GM15510 (cell line): Measurements from ENCODE around the gene RNF14.

Experiments used
- POLR2A ChIP-seq: IDR thresholded peaks from 3 replicates; pipeline ENCODE4 v1.6.1; 2011; ENCODE audit warnings: borderline replicate concordance; ENCODE audit not compliant: insufficient read length; ENCODE audit errors: extremely low read depth

The RNF14 gene

DNA sequence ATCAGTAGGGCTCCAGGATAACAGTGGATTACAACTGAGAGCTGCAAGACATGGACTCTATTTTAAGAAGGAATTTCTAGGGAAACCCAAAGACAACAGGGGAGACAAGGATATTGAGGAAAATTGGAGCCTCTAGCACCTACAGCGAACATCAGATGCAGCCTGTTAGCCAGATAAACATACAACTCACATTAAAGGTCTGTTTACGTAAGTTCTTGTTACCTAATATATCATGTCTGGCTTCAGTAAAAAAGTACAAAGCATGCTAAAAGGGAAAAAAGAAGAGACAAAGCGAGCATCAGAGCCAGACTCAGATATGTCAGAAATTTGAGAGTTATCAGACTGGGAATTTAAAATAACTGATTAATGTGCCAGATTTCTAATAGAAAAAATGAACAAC, 26.8 kb downstream of the RNF14 start:
- TF ChIP-seq POLR2A, result no peak

DNA sequence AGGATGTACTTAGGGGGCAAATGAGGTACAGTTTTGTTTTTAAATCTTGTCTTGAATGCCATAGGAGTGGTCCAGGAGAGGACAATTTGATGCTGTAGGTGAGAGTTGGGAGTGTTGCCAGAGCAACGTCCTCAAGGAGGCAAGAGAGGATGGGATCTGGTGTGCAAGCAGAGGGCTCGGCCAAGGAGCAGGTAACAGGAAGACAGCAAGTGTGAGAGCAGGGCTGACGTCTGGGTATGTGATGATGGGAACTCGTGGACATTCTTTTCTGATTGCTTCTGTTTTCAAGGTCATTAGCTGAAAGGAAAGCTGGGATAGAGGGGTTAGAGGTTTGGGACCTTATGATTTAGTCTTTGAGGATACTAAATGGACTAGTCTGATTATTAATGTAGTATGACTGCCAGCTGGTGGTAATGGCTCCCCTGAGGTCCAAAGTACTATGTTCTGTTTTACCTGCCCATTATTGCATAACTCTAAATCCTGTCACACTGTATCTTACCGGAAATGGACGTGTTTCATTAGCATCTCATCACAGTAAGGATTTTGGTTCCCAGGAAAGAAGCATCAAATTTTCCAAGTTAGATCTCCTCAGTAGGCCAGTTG, 28.6 kb downstream of the RNF14 start:
- TF ChIP-seq POLR2A, result no peak

DNA sequence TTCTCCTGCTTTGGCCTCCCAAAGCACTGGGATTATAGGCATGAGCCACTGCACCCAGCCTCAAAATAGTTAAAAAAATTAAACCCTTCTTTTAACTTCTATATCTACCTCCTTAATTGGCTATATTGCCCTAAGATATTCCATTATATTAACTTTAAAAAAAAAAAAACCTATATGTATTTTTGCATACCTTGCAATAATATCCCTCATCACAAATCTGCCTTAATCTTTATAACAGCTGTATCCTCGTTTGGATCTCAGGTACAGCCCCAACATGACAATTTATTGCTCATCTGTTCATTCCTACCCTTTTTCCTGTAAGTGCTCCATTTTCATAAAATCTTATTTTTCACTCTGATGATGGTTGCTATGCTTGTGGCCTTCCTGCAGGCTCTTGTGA, 31.3 kb downstream of the RNF14 start:
- no peak for TF ChIP-seq POLR2A

DNA sequence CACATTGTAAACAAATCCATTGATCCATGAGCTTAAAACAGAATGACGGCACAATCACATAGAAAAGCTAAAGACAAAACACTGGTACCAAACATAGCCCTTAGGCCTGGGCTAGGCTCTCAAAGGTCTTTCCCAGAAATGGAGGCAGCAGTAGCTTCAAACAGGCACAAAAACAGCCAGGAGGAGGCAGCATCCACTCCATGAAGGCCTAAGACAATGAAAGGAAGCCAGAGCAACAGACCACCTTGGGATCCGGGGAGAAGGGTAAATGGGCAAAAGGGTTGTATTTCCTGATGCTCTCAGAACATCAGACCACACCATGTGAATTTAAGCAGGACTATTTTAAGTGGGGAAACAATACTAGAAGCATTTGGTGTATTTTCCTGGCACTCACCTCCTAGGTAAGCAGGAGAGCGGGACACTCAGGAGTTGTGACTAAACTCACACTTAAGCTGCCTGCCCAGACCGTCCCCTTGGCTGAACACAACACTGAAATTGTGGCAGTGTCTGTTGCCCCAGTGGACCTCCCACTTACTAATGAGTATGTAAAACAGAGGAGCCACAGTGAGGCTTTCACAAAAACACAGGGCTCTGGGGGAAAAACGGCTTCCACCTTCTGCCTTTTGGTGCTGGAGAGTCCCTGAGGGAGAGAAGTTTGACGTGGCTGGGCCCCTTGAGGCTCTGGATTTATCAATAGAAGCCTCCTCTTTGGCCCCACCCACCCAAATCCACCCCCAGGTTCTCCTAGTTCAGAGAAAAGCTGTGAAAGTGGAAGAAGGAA, 32.0 kb downstream of the RNF14 start:
- TF ChIP-seq POLR2A, result no peak

DNA sequence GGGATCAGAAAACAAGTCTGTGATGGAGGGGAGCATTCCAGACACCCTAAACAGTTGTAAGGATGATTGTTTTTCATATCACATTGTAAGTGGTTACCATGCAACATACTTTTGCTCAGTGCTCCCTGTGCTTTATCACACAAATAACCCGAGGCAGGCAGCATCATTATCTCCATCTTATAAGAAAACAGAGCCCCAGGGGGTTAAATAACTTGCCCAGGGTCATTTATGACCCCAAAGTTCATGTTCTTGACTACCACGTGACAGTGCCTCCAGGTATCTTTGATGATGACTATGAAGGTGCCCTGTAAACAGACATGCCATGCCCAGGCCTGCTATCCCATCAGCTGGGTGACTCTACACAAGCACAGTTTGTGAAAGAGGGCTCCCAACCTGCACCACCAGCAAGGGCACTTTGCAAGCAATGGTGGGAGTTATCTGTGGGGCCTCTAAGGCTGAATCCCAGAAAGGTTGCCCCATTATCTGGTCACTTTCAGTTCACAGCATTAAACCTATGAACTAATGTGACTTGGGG, 34.4 kb downstream of the RNF14 start:
- no peak for TF ChIP-seq POLR2A

DNA sequence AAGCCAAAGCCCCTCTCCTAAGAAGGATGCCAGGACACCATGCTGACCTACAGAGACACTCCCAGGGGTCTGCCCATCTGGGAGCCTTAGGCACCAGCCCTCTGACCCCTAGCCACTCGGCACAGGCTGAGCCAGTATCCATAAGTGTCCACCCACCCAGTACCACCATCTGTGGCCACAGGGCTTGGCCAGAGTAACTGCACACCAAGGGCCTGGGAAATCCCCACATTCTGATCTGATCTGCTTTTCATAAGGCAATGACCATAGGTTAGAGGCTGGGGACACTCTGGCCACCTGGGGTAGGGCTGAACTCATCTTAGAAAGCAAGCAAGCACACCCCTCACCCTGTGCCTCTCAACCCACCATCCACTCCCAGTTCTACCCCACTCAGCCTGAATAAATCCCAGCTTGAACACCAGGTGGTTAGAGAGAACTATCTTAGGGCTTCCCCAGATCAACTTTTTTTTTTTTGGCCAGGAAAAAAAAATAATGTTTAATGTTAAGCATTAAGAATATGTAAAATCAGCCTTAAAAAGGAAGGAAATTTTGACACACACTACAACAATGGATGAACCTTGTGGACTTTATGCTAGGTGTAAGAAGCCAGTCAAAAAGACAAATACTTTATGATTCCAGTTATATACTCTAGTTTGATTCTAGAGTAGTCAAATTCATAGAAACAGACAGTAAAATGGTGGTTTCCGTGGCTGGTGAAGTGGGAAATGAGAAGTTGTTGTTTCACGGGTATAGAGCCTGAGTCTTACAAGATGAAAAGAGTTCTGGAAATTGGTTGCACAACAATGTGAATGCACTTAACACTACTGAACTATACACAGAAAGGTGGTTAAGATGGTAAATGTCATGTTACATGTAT, 37.7 kb downstream of the RNF14 start:
- no peak for TF ChIP-seq POLR2A

DNA sequence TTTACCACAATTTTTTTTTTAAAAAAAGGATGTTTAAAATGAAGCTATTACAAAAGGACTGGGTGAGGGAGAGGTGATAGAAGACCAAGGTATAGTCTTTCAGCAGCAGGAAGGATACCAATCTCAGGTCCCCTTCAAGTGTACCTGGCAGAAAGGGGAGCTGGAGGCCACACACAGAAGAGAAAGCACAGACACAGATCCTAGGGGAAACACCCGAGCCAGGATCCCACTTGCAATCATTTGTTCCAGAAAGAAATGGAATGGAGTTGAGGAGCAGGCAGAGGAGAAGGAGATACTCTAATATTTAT, 38.3 kb downstream of the RNF14 start:
- TF ChIP-seq POLR2A, result no peak

DNA sequence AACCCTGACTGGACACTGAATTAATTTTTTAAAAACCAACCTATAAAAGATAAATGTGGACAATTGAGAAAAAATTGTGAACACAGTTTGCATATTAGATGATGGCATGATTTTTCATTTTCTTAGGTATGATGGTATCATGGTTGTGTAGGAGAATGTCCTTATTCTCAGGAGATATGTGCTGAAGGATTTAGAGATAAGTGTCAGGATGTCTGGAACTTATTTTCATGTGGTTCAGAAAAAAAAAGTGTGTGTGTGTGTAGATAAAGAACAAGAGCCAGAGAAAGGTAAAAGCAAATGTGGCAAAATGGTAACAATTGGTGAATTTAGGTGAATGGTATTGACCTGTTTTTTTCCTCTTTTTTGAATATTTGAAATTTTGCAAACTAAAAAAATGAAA, 39.9 kb downstream of the RNF14 start:
- TF ChIP-seq POLR2A, result no peak

DNA sequence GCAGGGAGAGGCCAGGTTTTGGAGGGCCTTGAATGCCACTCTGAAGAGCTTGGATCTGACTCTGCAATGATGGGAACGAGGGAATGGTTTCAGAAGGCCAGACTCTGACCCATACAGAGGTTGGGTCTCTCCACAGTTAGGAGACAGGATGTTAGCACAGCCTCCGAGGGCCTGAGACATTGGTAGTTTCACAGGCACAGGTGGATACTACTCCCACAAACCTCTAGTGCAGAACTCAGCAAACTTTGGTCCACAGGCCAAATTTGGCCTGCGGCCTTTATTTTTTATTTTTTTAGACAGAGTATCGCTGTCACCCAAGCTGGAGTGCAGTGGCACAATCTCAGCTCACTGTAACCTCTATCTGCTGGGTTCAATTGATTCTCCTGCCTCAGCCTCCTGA, 41.0 kb downstream of the RNF14 start:
- TF ChIP-seq POLR2A, result no peak

DNA sequence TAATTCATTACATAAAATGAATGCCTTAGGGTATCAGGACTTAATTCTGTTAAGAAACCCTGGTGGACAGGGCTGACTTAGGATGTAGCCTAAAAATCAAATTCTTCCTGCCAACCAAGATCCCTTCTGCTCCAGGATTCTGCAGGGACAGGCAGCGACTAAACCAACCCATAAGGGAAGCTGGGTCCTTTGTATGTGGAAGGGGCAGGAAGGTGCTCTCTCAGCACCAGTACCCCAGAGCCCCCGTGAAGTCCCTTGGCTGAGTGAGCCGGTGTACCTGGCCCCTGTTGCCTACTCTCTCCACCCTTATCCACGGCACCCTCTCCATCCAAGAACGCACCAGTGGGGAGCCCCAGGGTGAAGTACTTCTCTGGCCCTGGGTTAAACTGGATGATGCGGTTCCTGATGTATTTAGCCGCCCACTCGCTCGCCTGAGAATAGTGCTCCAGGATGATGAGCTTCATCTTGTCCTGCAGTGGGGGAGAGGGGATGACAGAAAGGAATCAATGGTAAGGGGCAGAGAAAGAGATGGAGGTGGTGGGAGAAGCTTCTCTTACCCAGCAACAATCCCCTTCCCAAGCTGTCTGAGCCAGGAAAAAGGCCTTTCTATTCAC, 42.8 kb downstream of the RNF14 start:
- TF ChIP-seq POLR2A, result no peak

DNA sequence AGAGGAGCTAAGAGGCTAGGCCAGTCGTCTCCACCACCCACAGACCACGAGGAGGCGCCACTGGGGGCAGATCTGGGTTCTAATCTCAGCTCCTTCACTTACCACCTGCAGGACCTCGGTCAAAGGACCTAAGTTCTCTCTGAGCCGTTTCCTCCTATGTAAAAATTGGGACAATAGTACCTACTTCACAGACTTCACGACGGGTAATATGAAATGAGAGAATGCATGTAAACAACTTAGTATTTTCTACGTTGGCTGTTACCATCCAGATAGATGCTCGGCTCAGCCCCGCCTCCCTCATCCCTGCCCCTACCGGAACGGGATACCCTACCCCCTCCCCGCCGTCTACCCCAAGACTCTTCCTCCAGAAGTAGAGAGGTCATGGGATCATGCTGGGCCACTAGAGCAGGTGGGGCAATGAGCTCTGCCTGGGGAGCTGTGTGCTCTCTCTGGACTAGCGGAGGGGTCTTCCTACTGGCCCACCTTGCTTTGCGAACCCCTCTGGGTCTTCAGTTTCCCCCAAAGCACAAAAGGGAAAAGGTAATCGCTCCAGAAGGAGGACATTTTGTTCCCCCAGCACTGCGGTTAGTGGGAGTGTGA, 43.4 kb downstream of the RNF14 start:
- no peak for TF ChIP-seq POLR2A

DNA sequence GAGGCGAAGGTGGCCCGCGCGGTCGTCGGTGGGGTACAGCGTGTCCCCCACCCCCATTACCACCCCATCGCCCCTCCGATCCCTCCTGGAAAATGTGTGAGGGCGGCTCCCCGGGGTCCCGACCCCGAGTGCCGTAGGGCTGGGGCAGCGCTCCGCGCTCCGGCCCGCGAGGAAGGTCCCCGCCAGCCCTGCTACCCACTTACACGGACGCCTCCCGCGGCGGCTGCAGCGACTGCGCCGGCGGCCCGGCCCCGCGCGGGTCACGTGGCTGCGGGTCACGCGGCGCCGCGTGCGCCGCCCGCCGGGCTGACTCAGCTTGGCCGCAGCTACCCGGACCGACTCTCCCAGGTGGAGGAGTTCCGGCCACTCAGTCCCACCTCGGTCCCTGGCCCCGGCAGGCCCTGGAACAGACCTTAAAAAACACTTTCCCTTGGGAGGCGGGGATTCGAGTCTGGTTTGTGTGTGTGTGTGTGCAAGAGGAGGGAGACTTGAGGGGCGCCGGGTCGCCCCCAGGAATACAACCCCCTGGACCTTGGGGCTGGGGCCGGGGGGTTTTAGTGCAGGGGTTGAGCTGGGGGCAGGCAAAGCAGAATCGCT, 44.0 kb downstream of the RNF14 start, which contains the start of gene GNPDA1:
GNPDA1 (minus strand) TSS at position 236 of the 597 bp plus-strand sequence. CDS start 992 bp downstream, outside the sequence.
- peak; percentile 70 for TF ChIP-seq POLR2A

DNA sequence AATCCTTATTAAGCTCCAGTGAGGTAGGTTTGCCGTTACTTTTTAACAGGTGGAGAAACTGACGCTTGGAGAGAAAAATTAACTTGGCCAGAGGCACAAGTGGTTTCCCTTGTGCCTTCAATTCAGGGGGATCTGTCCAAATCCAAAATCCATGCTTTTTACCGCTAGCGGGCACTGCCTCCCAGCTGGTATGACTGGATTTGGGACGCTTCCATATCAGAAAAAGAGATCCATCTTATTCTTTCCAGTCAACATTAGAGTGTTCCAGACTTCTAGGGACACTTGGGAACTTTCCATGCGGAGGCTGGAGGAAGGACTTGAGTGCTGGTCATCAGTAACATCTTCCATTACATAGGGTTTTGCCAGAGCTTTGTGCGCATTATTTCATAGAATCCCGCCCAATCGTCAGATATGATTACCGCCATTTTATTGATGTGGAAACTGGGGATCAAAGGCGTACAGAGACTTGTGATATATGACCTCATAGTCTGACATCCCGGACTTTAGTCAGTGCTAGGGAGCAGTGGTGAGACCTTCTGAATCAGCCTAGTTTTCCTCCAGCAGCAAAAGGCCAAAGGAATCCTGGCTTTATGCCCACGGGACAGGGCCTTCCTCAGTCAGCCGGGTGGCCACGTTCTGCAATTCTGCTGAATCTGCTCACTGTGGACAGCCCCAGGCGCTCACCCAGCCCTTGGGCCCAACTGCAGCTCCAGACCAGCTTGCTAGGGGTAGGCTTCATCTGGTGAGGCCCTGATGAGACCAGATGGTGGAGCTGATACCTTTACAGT, 45.0 kb downstream of the RNF14 start:
- TF ChIP-seq POLR2A, result no peak
